Omental fat pad (tissue), 4 donors: ENCODE measurements around the gene NDUFB2. TPM values are rescaled to one million over a fixed set of nuclear protein-coding genes. Genes with fewer than 3 reads are reported as not detected.

Experiments
- ATAC-seq: fragments of 150-250 bp; one replicate; pipeline ENCODE4 v1.9.1; 2016; ENCODE audit warnings: mild to moderate bottlenecking, moderate library complexity; ENCODE audit not compliant: low FRiP score
- DNase-seq: peaks from one replicate; pipeline ENCODE4 v3.0.0-alpha.2; 2019; ENCODE audit warnings: low spot score
- CTCF ChIP-seq, 3 donors: fragments of 450-650 bp; IDR thresholded peaks; one replicate each; pipeline ENCODE4 v1.5.1; 2016 to 2017; ENCODE audit warnings: antibody characterized with exemption in 3 of 3, mild to moderate bottlenecking in 3 of 3, moderate library complexity in 2 of 3
- total RNA-seq, 4 donors: library from RNA; depleted of rRNA; stranded (reverse); fragments of >200 nt; gene quantifications; one replicate each; pipeline ENCODE4 v1.1.0, GENCODE V29; 2016

Gene NDUFB2
- 100 to 1,000 TPM; 118 to 301 (median 234) TPM for total RNA-seq

- no peak for TF ChIP-seq CTCF (IDR thresholded peaks at IDR 0.05)
- ATAC-seq (peak; percentile 96), DNase-seq (no peak)
These were observed at the start of gene NDUFB2 for GRCh38 chr7:140696680-140697446. NDUFB2 (plus strand) TSS chr7:140696708; CDS start chr7:140696745, 37 bp downstream.

GRCh38 chr7:140646931-140647647 is 49.4 kb upstream of the NDUFB2 start:
- peak in 1 of 3 donors; percentile 3 for TF ChIP-seq CTCF (IDR thresholded peaks at IDR 0.05)
- DNase-seq: no peak
- ATAC-seq: peak; percentile 56

- ATAC-seq (no peak), DNase-seq (no peak)
- TF ChIP-seq CTCF (IDR thresholded peaks at IDR 0.05): no peak
These were observed 46.8 kb upstream of the NDUFB2 start for GRCh38 chr7:140649556-140650205.

- DNase-seq (no peak), ATAC-seq (no peak)
- TF ChIP-seq CTCF (IDR thresholded peaks at IDR 0.05): no peak
These were observed 46.1 kb upstream of the NDUFB2 start for GRCh38 chr7:140650367-140650766.

- peak in 1 of 3 donors; percentile 7 for TF ChIP-seq CTCF (IDR thresholded peaks at IDR 0.05)
- peak; percentile 73 for ATAC-seq
- no peak for DNase-seq
These were observed 43.0 kb upstream of the NDUFB2 start for GRCh38 chr7:140653319-140654108.

- ATAC-seq (no peak), DNase-seq (no peak)
These were observed 42.5 kb upstream of the NDUFB2 start for GRCh38 chr7:140654109-140654387.

More at GRCh38 chr7:140654109-140654387, 42.5 kb upstream of the NDUFB2 start:
- TF ChIP-seq CTCF (IDR thresholded peaks at IDR 0.05): no peak
